ENCODE measurements around the gene ADAM10. TPM values are rescaled to one million over a fixed set of nuclear protein-coding genes. Genes with fewer than 3 reads are reported as not detected.

Gene ADAM10
- total and polyA plus RNA-seq, 8 donors = 5.8 to 159 (median 17.2) TPM

GRCh38 chr15:58569455-58569854 is 180.1 kb downstream of the ADAM10 start:
- Histone ChIP-seq H3K4me1 (peaks cover 0 to 5% (median 0%) of the 10 kb centered on the region in 4 donors), H3K9me3 (no peaks in the 10 kb centered on the region), H3K27me3 (no peaks in the 10 kb centered on the region), H3K27ac (no peak overlapping the region), H3K36me3 (no peaks in the 10 kb centered on the region), H3K4me3 (no peak overlapping the region)
- no peak for TF ChIP-seq POLR2AphosphoS5 (IDR thresholded peaks at IDR 0.05)
- no peak for TF ChIP-seq POLR2A (IDR thresholded peaks at IDR 0.05)
- TF ChIP-seq EP300 (IDR thresholded peaks at IDR 0.05) = no peak
- no peak for TF ChIP-seq CTCF (IDR thresholded peaks at IDR 0.05)
- intact Hi-C loops (cut with DNase I; ENCODE audit: low total_unique reads) = no loop called here
- DNase-seq = no peak
- WGBS, 5 donors = 93 to 100% (median 96%) methylated on average over 1 of the region's 1 CpG

GRCh38 chr15:58568157-58568571 is 181.3 kb downstream of the ADAM10 start:
- no peak overlapping the region for H3K27ac ChIP-seq
- no peaks in the 10 kb centered on the region for H3K27me3 ChIP-seq
- H3K4me3 ChIP-seq = no peak overlapping the region
- no peaks in the 10 kb centered on the region for H3K36me3 ChIP-seq
- peak; percentile 51 to 77 for DNase-seq
- H3K4me1 ChIP-seq = no peaks in the 10 kb centered on the region
- no peaks in the 10 kb centered on the region for H3K9me3 ChIP-seq
- TF ChIP-seq POLR2AphosphoS5 (IDR thresholded peaks at IDR 0.05) = no peak
- no peak for TF ChIP-seq POLR2A (IDR thresholded peaks at IDR 0.05)
- TF ChIP-seq CTCF (IDR thresholded peaks at IDR 0.05) = no peak
- no peak for TF ChIP-seq EP300 (IDR thresholded peaks at IDR 0.05)
- 8 to 31% (median 17%) methylated on average over 2 of the region's 2 CpGs for WGBS, 5 donors
- intact Hi-C loops (cut with DNase I; ENCODE audit: low total_unique reads) = no loop called here

GRCh38 chr15:58566029-58566428 is 183.5 kb downstream of the ADAM10 start:
- 82 to 94% (median 91%) methylated on average over 6 of the region's 6 CpGs for WGBS, 5 donors

GRCh38 chr15:58565619-58566018 is 183.9 kb downstream of the ADAM10 start:
- no peaks in the 10 kb centered on the region for H3K9me3 ChIP-seq
- H3K27ac ChIP-seq = no peak overlapping the region
- intact Hi-C loops (cut with DNase I; ENCODE audit: low total_unique reads) = no loop called here
- no peak for DNase-seq
- H3K27me3 ChIP-seq = no peaks in the 10 kb centered on the region
- H3K36me3 ChIP-seq = no peaks in the 10 kb centered on the region
- WGBS, 5 donors = 64 to 72% (median 69%) methylated on average over 4 of the region's 4 CpGs
- TF ChIP-seq POLR2A (IDR thresholded peaks at IDR 0.05) (no peak), CTCF (IDR thresholded peaks at IDR 0.05) (no peak), EP300 (IDR thresholded peaks at IDR 0.05) (no peak), POLR2AphosphoS5 (IDR thresholded peaks at IDR 0.05) (no peak)
- no peaks in the 10 kb centered on the region for H3K4me1 ChIP-seq
- H3K4me3 ChIP-seq = no peak overlapping the region

More at GRCh38 chr15:58566029-58566428, 183.5 kb downstream of the ADAM10 start:
- TF ChIP-seq EP300 (IDR thresholded peaks at IDR 0.05) (no peak), POLR2AphosphoS5 (IDR thresholded peaks at IDR 0.05) (no peak), CTCF (IDR thresholded peaks at IDR 0.05) (no peak), POLR2A (IDR thresholded peaks at IDR 0.05) (no peak)
- no peaks in the 10 kb centered on the region for H3K9me3 ChIP-seq
- H3K4me3 ChIP-seq = no peak overlapping the region
- H3K27ac ChIP-seq = no peak overlapping the region
- intact Hi-C loops (cut with DNase I; ENCODE audit: low total_unique reads) = no loop called here
- H3K36me3 ChIP-seq = no peaks in the 10 kb centered on the region
- no peaks in the 10 kb centered on the region for H3K4me1 ChIP-seq
- DNase-seq = no peak
- no peaks in the 10 kb centered on the region for H3K27me3 ChIP-seq

Data from stomach (tissue), 9 donors.